Mononuclear cell (primary cell): ENCODE results near the gene TBC1D2B. TPM values are rescaled to one million over a fixed set of nuclear protein-coding genes. Genes with fewer than 3 reads are reported as not detected.

Experiments used
- H3K27me3 ChIP-seq: 2 replicates; pipeline ENCODE4 v1.6.0; 2011; ENCODE audit warnings: low read length, control low read depth; ENCODE audit not compliant: insufficient read depth
- H3K4me1 ChIP-seq: 2 replicates; pipeline ENCODE4 v1.5.1; 2011; ENCODE audit warnings: mild to moderate bottlenecking, low read length, control low read depth; ENCODE audit not compliant: insufficient read depth
- H3K4me3 ChIP-seq: 2 replicates; pipeline ENCODE4 v1.5.1; 2011; ENCODE audit warnings: mild to moderate bottlenecking, low read length, moderate library complexity
- H3K9me3 ChIP-seq: 2 replicates; pipeline ENCODE4 v1.5.1; 2011; ENCODE audit warnings: low read depth, mild to moderate bottlenecking, control low read depth, low read length
- total RNA-seq: library from RNA; depleted of rRNA; stranded (reverse); fragments of >200 nt; gene quantifications from one replicate; pipeline ENCODE4 v1.2.3, GENCODE V29; 2012

The TBC1D2B gene
- total RNA-seq, 1 donor = 38.1 TPM

- no peaks in the 10 kb centered on the region for H3K9me3 ChIP-seq
- H3K4me3 ChIP-seq = no peak overlapping the region
- H3K4me1 ChIP-seq = peaks cover 85% of the 10 kb centered on the region
- no peaks in the 10 kb centered on the region for H3K27me3 ChIP-seq
These were observed 19.7 kb downstream of the TBC1D2B start for GRCh38 chr15:78057803-78058202.

- Histone ChIP-seq H3K9me3 (no peaks in the 10 kb centered on the region), H3K4me3 (no peak overlapping the region), H3K4me1 (peaks cover 88% of the 10 kb centered on the region), H3K27me3 (no peaks in the 10 kb centered on the region)
These were observed 20.7 kb downstream of the TBC1D2B start for GRCh38 chr15:78056714-78057269.

GRCh38 chr15:78055919-78056713, 21.4 kb downstream of the TBC1D2B start:
- Histone ChIP-seq H3K9me3 (no peaks in the 10 kb centered on the region), H3K27me3 (no peaks in the 10 kb centered on the region), H3K4me3 (no peak overlapping the region), H3K4me1 (peaks cover 90% of the 10 kb centered on the region)

GRCh38 chr15:78054966-78055365, 22.5 kb downstream of the TBC1D2B start:
- no peak overlapping the region for H3K4me3 ChIP-seq
- H3K9me3 ChIP-seq = no peaks in the 10 kb centered on the region
- H3K4me1 ChIP-seq = peaks cover 90% of the 10 kb centered on the region
- no peaks in the 10 kb centered on the region for H3K27me3 ChIP-seq

- no peaks in the 10 kb centered on the region for H3K9me3 ChIP-seq
These were observed 23.0 kb downstream of the TBC1D2B start for GRCh38 chr15:78054518-78054917.

GRCh38 chr15:78052545-78052944, 25.0 kb downstream of the TBC1D2B start:
- Histone ChIP-seq H3K4me3 (no peak overlapping the region), H3K4me1 (peaks cover 92% of the 10 kb centered on the region), H3K9me3 (no peaks in the 10 kb centered on the region), H3K27me3 (no peaks in the 10 kb centered on the region)

More at GRCh38 chr15:78054518-78054917, 23.0 kb downstream of the TBC1D2B start:
- peaks cover 92% of the 10 kb centered on the region for H3K4me1 ChIP-seq
- no peak overlapping the region for H3K4me3 ChIP-seq
- H3K27me3 ChIP-seq = no peaks in the 10 kb centered on the region

GRCh38 chr15:78052001-78052401, 25.5 kb downstream of the TBC1D2B start:
- Histone ChIP-seq H3K4me3 (no peak overlapping the region), H3K4me1 (peaks cover 92% of the 10 kb centered on the region)

GRCh38 chr15:78051596-78051995, 25.9 kb downstream of the TBC1D2B start:
- Histone ChIP-seq H3K4me3 (no peak overlapping the region), H3K27me3 (no peaks in the 10 kb centered on the region), H3K9me3 (no peaks in the 10 kb centered on the region), H3K4me1 (peaks cover 92% of the 10 kb centered on the region)

More at GRCh38 chr15:78052001-78052401, 25.5 kb downstream of the TBC1D2B start:
- no peaks in the 10 kb centered on the region for H3K9me3 ChIP-seq
- no peaks in the 10 kb centered on the region for H3K27me3 ChIP-seq

- no peak overlapping the region for H3K4me3 ChIP-seq
- H3K9me3 ChIP-seq = no peaks in the 10 kb centered on the region
- H3K4me1 ChIP-seq = peaks cover 92% of the 10 kb centered on the region
- no peaks in the 10 kb centered on the region for H3K27me3 ChIP-seq
These were observed 26.7 kb downstream of the TBC1D2B start for GRCh38 chr15:78050826-78051225.

- Histone ChIP-seq H3K4me1 (peaks cover 89% of the 10 kb centered on the region), H3K27me3 (no peaks in the 10 kb centered on the region), H3K9me3 (no peaks in the 10 kb centered on the region), H3K4me3 (no peak overlapping the region)
These were observed 27.1 kb downstream of the TBC1D2B start for GRCh38 chr15:78050441-78050809.

- peaks cover 88% of the 10 kb centered on the region for H3K4me1 ChIP-seq
- H3K4me3 ChIP-seq = no peak overlapping the region
- H3K9me3 ChIP-seq = no peaks in the 10 kb centered on the region
- no peaks in the 10 kb centered on the region for H3K27me3 ChIP-seq
These were observed 27.6 kb downstream of the TBC1D2B start for GRCh38 chr15:78049691-78050440.

- H3K9me3 ChIP-seq = no peaks in the 10 kb centered on the region
- H3K27me3 ChIP-seq = no peaks in the 10 kb centered on the region
- H3K4me3 ChIP-seq = no peak overlapping the region
- peaks cover 93% of the 10 kb centered on the region for H3K4me1 ChIP-seq
These were observed 28.9 kb downstream of the TBC1D2B start for GRCh38 chr15:78048628-78048920.

GRCh38 chr15:78047761-78048627, 29.5 kb downstream of the TBC1D2B start:
- Histone ChIP-seq H3K27me3 (no peaks in the 10 kb centered on the region), H3K4me3 (no peak overlapping the region), H3K9me3 (no peaks in the 10 kb centered on the region), H3K4me1 (peaks cover 92% of the 10 kb centered on the region)

GRCh38 chr15:78046796-78047341, 30.6 kb downstream of the TBC1D2B start:
- Histone ChIP-seq H3K4me1 (peaks cover 89% of the 10 kb centered on the region), H3K4me3 (no peak overlapping the region), H3K9me3 (no peaks in the 10 kb centered on the region), H3K27me3 (no peaks in the 10 kb centered on the region)
